ENCODE measurements around the gene CCDC81.

DNA sequence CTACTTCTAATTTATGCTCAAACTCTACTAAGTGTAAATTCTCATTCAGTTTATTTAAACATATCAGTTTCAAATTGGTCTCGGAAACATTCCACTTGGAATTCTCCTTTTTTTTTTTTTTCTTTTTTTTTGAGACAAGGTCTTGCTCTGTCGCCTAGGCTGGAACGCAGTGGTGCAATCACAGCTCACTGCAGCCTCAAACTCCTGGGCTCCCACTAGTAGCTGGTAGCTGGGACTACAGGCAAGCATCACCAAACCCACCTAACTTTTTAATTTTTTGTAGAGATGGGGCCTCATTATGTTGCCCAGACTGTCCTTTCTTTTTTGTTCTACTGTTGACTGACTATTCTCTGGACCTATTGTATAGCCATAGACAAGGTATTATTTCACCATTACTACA is 33.3 kb upstream of the CCDC81 start:
- TF ChIP-seq POLR2A (IDR thresholded peaks at IDR 0.05) (no peak), CTCF (IDR thresholded peaks at IDR 0.05) (no peak)
